Activated naive CD4-positive, alpha-beta T cell treated with anti-CD3 and anti-CD28 coated beads, Interleukin-2, amount 50 U/mL, for 72 hours (primary cell): ENCODE results near the gene TBC1D22A. TPM values are rescaled to one million over a fixed set of nuclear protein-coding genes. Genes with fewer than 3 reads are reported as not detected.
"Not testable (repeated sequence)": the region's sequence is repeated elsewhere in the genome, so short reads cannot be mapped to it uniquely, and the experiment has no call there.

ENCODE experiments used
- ATAC-seq, 2 donors: fragments of 150-1000 bp; cut with Tn5 transposase; 2 replicates each; pipeline ENCODE4 v1.10.0; 2021; ENCODE audit warnings: mild to moderate bottlenecking in 2 of 2, moderate library complexity in 2 of 2
- DNase-seq, 2 donors: peaks; one replicate each; pipeline ENCODE4 v3.0.0; 2021 to 2022; ENCODE audit warnings: low spot score in 2 of 2
- H3K27ac Mint-ChIP-seq, 2 donors: one replicate each; pipeline ENCODE4 v1.8.0; 2022; ENCODE audit warnings: mild to moderate bottlenecking in 2 of 2, mixed read lengths in 2 of 2
- H3K36me3 Mint-ChIP-seq, 2 donors: one replicate each; pipeline ENCODE4 v1.8.0; 2022; ENCODE audit warnings: mixed read lengths in 2 of 2
- H3K9me3 Mint-ChIP-seq, 2 donors: one replicate each; pipeline ENCODE4 v1.8.0; 2022; ENCODE audit warnings: mixed read lengths in 2 of 2
- total RNA-seq, 2 donors: library from RNA; stranded (reverse); gene quantifications; one replicate each; pipeline ENCODE4 v1.2.3, GENCODE V29; 2022

TBC1D22A gene
- total RNA-seq, 2 donors from 2014 or later, result 17.8 to 50.8 TPM

DNA sequence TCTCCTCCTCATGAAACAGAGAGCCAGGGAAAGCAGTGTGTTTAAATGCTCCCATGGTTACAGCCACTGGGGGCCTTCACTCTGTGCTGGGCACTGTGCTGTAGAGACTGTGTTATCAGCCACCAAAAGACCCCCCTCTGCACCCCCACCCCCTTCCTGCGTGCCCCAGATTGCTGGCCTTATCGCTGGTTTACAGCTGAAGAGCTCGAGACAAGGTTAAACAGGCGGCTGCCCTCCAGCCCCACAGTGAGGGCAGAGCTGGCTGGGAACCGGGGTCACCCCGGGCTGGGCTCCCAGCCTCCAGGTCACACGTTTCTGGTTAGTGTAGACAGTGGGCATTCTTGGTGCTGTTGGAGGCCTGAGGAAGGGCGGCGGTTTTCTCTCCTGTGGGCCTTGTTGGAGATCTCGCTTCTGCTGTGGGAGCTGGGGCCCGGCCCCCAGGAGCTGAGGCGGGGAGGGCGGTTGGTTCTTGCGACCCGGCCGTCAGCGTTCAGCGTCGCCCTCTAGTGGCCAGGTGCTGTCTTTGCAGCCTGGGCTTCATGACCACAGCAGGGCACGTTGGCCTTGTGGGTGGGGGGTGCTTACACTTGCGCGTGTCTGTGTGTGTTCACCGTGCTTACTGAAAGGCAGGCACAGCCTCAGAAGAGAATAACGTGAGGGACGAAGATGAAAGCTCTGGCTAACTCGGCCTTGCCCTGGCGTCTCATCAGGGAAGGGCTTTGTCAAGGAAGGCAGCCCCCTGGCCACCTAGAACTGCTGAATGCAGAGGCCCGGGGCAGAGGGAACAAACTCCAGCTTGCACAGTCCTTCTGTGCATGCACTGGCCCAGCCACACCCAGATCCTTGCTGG lies 40.8 kb downstream of the TBC1D22A start:
- Mint-ChIP-seq H3K27ac (no peak overlapping the region), H3K9me3 (no peaks in the 10 kb centered on the region), H3K36me3 (peaks cover 16 to 62% of the 10 kb centered on the region in 2 donors)
- ATAC-seq, result peak; percentile 72 to 74
- DNase-seq, result peak in 1 of 2 donors; percentile 74

DNA sequence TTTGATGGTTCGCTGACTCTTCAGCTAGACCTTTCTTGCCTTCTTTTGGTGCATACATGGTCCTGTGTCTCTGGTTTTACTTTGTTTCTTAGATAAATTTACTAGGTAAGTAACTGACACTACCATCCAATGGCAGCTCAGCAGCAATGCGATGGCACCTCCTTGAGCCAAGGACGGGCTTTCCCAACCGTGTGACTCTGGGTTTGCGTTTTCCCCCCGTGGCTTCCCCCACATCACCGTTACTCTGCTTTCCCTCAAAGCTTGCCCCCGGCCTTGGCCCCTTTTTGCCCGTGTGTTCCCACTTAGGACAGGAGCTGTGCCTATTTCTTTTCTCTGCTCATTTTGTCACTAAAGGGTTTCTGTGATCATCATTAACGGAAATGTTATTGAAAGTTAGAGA lies 41.5 kb downstream of the TBC1D22A start:
- ATAC-seq (no peak), DNase-seq (no peak)
- Mint-ChIP-seq H3K27ac (no peak overlapping the region), H3K36me3 (peaks cover 16 to 55% of the 10 kb centered on the region in 2 donors), H3K9me3 (no peaks in the 10 kb centered on the region)

DNA sequence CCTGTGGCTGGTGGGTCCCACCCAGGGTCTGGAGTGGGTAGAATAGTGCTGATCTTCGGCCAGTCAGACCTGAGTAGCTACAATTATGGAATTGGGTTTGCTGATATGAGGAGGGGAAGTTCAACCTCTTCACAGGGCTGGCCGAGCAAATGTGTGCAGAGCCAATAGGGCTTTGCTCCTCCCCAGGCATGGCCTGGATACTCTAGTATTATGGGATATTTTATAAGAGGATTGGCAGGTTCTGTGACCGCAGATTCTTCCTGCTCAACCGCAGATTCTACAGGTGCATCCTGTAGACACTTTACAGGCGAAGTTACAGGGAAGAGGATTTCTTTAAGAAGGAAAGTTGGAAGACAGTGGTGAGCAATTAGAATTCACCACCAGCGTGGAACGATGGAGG lies 44.3 kb downstream of the TBC1D22A start:
- Mint-ChIP-seq H3K9me3 (no peaks in the 10 kb centered on the region), H3K36me3 (peaks cover 11 to 38% of the 10 kb centered on the region in 2 donors), H3K27ac (peak overlapping the region in 1 of 2 donors; percentile 18)
- ATAC-seq (no peak), DNase-seq (no peak)

DNA sequence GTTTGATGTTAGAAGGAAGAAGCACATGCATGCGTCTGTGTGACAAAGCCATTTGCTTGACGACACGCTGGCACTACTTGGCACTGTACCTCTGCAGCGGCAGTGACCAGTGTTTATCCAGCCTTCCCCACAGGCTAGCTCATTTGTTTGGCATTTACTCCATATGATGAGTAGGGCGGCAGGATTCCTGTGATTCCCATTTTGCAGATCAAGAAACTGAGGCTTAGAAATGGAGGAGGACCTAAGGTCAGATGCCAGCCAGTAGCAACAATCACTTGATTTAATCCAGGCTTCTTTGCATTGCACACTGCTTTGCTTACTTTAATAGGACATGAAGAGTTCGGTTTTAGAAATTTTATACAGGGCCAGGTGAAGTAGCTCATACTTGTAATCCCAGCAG lies 45.0 kb downstream of the TBC1D22A start:
- ATAC-seq, result no peak
- DNase-seq, result no peak
- no peaks in the 10 kb centered on the region for H3K9me3 Mint-ChIP-seq
- H3K27ac Mint-ChIP-seq, result no peak overlapping the region
- H3K36me3 Mint-ChIP-seq, result peaks cover 11 to 38% of the 10 kb centered on the region in 2 donors

DNA sequence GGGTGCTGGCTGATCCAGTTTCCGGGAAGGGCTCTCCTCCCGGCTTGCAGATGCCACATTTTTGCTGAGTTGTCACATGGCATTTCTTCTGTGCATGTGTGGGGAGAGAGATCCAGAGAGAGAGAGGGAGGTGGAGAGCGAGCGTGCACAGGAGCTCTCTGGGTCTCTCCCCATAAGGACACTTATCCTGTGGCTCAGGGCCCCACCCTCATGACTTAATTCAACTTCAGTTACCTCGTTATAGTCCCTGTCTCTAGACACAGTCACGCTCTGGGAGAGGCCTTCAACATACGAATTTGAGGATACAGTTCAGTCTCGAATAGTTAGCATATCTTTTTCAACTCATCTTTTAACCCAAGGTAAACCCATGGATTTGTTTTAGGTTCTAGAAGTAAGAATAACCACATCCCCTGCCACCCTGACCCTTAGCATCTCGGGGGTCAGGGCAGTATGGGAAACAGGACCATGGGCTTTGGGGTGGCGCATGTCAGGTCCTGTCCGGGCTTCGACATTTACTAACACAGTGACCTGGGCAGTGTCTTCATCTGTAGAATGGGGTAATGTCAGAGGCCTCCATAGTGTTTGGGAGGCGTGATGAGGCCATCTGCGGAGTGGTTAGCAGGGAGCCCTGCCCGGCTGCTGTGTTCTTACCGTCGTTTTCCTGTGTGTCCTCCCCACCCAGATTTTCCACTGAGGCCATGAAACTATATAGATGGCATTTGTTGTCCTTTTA lies 46.9 kb downstream of the TBC1D22A start:
- Mint-ChIP-seq H3K9me3 (no peaks in the 10 kb centered on the region), H3K36me3 (peaks cover 11 to 33% of the 10 kb centered on the region in 2 donors), H3K27ac (peak overlapping the region in 1 of 2 donors; percentile 39)
- DNase-seq, result no peak
- no peak for ATAC-seq

DNA sequence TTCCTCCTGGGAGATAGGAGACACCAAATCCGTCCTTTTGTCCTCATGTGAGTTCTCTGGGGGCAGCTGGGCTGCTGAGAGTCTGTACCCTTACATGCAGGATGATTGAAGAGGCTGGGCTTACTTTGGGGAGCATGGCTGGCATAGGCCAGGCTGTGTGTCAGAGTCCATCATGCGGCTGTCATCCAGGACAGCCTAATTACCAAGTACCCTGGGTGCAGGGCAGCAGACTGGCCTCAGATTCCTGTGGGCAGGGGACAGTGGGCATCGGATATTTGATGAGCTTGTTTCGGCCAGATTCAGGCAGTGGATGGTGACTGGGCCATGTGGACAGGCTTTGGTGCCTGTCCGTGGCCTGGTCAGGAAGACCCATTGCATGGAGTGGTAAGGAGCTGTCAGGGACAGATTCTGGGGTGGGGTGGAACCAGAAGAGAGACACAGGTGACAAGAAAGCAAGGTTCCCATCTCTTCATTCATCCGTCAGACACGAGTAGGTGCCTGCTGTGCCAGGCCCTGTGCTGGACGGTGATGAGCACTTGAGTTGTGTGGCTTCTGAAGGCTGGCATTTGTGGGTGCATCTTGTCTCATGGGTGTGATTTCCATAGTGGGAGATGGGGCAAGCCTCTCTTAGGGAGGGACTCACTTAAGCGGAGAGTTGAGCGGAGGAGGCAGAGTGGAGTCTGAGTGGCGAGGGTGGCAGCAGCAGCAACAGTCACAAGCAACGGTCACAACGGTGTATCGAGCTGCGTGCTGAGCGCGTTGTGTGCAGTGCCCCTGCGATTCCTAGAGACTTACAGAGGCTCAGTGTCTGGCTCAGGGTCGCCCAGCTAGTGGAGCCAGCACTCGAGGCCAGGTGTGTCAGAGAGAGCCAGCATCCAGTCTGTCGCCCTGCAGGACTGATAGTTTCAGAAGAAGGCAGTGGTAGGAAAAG lies 48.7 kb downstream of the TBC1D22A start:
- ATAC-seq, result no peak
- Mint-ChIP-seq H3K9me3 (no peaks in the 10 kb centered on the region), H3K36me3 (peaks cover 15 to 26% of the 10 kb centered on the region in 2 donors), H3K27ac (peak overlapping the region; percentile 75 to 86)
- DNase-seq, result no peak

DNA sequence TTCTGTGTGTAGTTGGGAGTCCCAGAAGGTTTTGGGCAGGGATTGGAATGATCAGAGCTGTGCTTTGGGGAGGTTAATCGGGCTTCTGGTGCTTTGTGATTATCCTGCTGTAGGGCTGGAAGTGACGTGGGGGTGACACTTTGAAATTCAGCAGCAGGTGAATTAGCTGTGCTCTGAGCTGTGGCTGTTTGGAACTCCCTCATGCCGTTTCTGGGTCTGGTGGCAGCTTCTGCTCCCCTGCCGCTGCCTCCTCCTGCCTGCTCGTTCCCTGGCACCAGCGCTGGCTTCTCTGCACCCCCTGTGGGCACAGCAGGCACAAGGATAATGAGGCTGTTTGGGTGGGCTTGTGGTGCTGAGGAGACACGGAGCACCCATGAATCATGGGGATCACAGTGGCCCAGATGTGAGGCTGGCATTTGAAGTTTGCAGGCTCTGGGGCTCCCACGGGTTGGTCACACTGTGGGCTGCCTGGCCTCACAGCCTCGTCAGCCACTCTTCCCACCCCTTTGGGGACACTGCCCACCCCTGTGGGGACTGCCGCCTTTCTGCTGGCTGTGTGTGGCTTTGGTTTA lies 49.7 kb downstream of the TBC1D22A start:
- ATAC-seq, result no peak
- H3K27ac Mint-ChIP-seq, result peak overlapping the region in 1 of 2 donors; percentile 82
- DNase-seq, result no peak

DNA sequence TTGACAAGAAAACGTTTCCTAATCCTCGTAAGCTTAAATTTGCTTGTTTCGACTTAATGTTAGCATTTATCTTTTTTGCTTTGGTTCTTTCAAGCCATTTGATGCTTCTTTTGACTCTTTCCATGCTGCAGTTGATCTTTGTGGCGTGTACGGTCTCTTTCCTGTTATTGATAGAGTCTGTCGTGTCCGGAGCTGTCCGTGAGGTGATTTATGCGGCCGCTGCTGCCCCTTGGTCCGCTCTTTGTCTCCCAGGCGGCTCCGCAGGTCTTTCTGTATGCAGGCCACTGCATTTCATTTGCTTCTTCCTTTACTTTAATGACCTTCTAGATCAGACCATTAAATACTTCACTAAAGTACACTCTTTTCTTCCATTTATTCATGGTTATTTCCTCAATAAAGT lies 50.3 kb downstream of the TBC1D22A start:
- Mint-ChIP-seq H3K27ac (peak overlapping the region in 1 of 2 donors; percentile 82), H3K9me3 (peaks cover 0 to 3% of the 10 kb centered on the region in 2 donors), H3K36me3 (peaks cover 5 to 23% of the 10 kb centered on the region in 2 donors)
- ATAC-seq (no peak), DNase-seq (no peak)

More for the DNA sequence above, 49.7 kb downstream of the TBC1D22A start:
- Mint-ChIP-seq H3K9me3 (no peaks in the 10 kb centered on the region), H3K36me3 (peaks cover 10 to 23% of the 10 kb centered on the region in 2 donors)

DNA sequence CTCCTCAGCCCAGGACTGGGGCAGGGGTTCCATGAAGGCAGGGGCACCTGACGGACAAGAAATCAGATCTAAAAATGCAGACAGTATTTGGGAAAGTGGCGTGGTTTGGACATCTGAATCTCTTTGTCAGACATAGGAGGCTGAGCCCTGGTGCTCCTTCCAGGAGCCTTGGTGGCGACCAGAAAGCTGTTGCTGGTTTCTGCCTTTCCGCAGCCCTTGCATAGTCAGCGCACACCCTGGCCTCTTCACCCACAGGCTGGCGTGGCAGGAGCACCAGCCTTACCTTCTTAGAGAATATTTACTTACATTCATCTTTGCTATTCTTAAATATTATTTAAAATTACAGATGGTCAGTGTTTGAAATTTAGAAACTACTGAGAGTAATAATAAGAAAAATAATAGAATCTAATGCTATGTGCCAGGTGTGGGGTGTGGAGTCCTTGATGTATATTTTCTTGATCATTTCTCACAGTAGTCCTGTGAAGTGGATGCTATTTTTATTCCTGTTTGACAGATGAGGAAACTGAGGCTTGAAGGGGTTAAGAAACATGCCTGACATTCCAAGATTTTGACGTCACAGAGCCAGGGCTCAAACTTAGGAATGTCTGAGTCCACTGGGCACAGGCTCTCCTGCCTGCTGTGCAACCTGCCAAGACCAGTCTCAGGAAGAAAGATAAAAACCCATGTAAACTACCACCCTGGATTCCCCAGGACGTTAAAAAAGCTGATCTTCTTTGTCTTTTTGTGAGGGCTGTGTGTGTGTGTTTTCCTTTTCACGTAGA lies 51.6 kb downstream of the TBC1D22A start:
- H3K36me3 Mint-ChIP-seq, result peaks cover 5 to 31% of the 10 kb centered on the region in 2 donors
- H3K9me3 Mint-ChIP-seq, result peaks cover 0 to 3% of the 10 kb centered on the region in 2 donors
- no peak for DNase-seq
- H3K27ac Mint-ChIP-seq, result no peak overlapping the region
- ATAC-seq, result no peak

DNA sequence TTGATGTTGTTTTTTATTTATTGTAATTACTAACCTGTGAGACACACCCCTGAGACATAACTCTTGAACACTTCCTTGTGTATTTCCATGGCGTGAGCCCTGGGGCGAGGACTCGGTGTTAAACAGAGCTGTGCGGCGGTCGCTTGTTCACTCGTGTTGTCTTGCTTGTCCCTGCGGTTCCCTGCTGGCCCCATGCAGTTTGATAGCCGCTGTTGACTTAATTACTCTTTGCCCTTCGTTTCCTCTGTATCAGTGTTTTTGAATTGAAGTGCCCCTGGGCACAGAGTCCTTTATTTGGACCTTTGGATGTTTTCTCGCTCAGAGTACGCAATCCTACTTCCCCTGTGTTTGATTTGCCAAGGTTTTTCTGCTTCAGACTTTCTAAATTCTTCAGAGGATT lies 52.7 kb downstream of the TBC1D22A start:
- ATAC-seq (no peak), DNase-seq (no peak)
- Mint-ChIP-seq H3K36me3 (peaks cover 6 to 37% of the 10 kb centered on the region in 2 donors), H3K9me3 (peaks cover 4 to 5% of the 10 kb centered on the region in 2 donors), H3K27ac (peak overlapping the region in 1 of 2 donors; percentile 78)

DNA sequence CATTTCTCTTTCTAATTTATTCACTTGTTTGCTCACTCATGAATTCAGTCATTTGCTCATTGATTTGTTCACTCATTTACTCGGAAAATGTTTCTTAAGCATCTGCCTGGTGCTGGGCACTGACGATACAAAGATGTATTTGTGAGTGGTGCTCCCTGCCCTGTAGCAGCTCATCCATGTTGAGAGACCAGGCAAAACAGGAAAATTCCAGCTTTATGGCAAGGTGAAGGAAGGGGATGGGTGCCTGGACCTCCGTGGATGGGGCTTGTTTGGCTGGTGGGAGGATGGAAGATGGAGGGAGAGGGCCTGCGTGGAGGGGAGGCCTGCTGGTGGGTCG lies 53.1 kb downstream of the TBC1D22A start:
- Mint-ChIP-seq H3K36me3 (peaks cover 10 to 41% of the 10 kb centered on the region in 2 donors), H3K9me3 (peaks cover 7 to 9% of the 10 kb centered on the region in 2 donors), H3K27ac (peak overlapping the region in 1 of 2 donors; percentile 78)
- ATAC-seq (no peak), DNase-seq (no peak)

DNA sequence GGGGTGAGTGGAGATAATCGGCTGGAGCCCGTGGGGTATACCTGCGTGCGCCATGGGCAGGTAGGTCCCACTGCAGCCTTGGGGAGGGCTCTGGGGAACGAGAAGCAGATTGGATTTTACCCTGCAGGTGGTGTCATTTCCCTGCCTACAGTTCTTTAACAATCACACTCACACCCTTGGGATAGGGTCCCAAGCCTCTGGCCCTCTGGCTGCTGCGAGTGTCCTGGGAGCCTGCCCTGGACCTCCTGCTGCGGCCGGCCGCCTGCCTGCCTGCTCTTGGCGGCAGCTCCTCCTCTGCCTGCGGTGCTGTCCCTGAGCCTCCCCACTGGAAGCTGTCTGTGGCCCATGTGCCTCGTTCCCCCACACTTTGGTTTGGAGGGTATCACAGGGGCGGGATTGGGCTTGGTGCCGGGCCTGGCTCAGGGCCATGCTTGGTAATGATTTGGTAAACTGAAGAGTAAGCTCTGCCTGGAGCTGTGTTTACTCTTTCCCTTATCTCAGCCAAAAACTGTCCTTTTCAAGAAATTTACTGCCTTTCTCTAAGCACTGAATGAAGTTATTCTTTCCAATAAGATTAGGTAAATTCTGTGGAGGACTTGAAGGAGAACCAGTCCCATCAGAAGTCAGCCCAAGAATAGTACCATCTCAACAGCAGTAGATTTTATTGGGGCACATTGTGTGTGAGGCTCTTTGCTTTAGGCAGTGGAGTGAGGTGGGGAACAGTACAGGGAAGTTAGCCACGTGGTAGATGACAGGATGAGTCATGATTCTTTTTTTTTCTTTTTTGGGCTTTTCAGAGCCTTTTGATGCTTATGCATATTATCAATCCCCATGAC lies 53.7 kb downstream of the TBC1D22A start:
- DNase-seq (no peak), ATAC-seq (peak; percentile 58 to 75)
- peak overlapping the region in 1 of 2 donors; percentile 51 for H3K27ac Mint-ChIP-seq
- H3K36me3 Mint-ChIP-seq, result peaks cover 16 to 47% of the 10 kb centered on the region in 2 donors
- H3K9me3 Mint-ChIP-seq, result peaks cover 7 to 10% of the 10 kb centered on the region in 2 donors

DNA sequence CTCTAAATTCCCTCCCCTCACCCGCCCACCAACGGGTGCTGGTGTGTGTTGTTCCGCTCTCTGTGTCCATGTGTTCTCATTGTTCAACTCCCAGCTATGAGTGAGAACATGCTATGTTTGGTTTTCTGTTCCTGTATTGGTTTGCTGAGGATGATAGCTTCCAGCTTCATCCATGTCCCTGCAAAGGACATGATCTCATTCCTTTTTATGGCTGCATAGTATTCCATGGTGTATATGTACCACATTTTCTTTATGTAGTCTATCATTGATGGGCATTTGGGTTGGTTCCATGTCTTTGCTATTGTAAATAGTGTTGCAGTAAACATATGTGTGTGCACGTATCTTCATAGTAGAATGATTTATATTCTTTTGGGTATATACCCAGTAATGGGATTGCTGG lies 54.9 kb downstream of the TBC1D22A start:
- ATAC-seq, H3K27ac Mint-ChIP-seq, H3K9me3 Mint-ChIP-seq, DNase-seq: not testable (repeated sequence)
- H3K36me3 Mint-ChIP-seq, result peaks cover 18 to 48% of the 10 kb centered on the region in 2 donors

DNA sequence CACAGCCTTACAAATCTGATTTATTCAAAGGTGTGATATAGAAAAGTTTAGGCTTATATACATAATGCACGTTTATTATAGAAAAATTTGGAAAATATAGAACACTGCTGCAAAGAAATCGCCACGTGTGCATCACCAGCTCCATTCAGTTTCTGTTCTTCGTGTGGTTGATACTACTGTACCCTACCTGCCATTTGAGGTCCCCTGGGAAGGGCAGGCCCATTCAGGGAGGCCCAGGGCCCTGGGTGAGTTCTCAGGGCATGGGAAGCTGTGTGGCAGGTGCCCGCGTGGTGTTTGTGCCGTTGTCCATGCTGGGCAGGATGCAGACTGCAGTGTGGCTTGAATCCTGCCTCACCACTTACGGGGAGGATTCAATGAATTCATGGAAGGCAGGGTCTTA lies 60.8 kb downstream of the TBC1D22A start:
- DNase-seq (no peak), ATAC-seq (no peak)
- Mint-ChIP-seq H3K36me3 (peaks cover 23 to 27% of the 10 kb centered on the region in 2 donors), H3K27ac (no peak overlapping the region), H3K9me3 (peaks cover 4 to 10% of the 10 kb centered on the region in 2 donors)

DNA sequence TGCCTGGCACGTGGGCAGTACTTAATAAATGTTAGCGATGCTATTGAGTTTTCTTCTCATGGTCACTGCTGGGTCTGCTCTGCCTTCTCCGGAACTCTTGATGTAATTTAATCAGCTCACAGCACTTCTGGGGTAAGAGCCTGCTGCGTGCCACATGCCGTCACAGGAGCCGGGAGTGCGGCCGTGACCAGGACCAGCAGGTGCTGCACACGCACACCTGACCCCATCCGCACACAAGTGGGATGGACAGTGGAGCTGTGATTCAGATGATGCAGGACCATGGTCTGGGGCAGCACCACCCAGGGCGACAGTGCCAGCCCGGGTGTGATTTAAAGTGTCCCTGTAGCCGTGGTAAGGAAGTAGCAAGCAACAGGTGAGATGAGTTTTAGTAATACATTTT lies 61.2 kb downstream of the TBC1D22A start:
- H3K36me3 Mint-ChIP-seq, result peaks cover 23% of the 10 kb centered on the region in 2 donors

More for the DNA sequence above, 61.2 kb downstream of the TBC1D22A start:
- H3K27ac Mint-ChIP-seq, result no peak overlapping the region
- ATAC-seq, result no peak
- no peak for DNase-seq
- peaks cover 4 to 10% of the 10 kb centered on the region in 2 donors for H3K9me3 Mint-ChIP-seq
